GM18907 (cell line): ENCODE results near the gene SLC6A17.

ENCODE experiments used
- ATAC-seq: cut with Tn5 transposase; IDR thresholded peaks from one replicate; pipeline ENCODE4 v1.9.1; 2021; ENCODE audit warnings: mild to moderate bottlenecking, moderate library complexity; ENCODE audit not compliant: unreplicated experiment

The SLC6A17 gene

DNA sequence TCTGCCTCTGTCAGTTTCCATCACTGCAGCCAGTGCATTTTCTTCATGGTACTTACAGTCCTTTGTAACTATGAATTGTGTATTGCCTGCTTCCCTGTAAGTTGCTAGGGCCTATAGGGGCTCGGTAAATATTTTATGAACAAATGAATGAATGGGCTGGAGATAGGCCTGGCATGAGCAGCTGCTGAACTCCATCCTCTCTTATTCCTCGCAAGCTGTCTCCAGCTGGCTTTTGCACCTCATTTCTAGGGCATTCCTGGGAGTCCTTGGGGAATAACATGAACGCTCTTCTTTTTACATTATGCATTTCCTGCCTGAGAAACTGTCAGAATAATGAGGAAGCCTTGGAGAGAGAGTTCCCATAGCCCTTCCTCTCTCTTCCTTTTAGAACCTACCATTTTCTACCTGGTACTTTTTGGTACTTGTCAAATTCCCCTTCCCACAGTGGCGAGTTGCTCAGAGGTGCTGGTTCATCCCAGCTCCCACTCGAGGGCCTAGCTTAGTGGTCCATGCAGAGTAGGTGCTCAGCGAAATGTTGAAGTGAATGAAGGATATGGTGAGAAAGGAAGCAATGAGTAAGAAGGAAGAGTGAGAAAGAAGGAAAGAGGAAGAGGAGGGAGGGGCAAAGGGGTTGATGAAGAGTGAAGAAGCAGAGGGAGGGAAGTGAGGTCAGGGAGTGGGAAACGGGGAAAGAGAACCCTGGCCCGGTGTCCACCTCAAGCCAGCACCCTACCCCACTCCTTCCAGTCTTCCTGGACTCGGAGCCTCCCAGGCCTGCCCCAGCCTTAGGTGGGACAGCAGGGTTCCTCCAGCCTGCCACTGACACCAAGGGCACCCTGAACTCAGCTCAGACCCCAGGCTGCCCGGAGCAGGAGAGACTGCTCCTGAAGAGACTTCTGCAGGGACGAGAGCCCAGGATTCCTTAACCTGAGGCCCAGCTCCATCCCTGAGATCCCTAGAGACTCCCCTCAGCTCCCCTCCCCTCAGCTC is 89.4 kb downstream of the SLC6A17 start:
- ATAC-seq = no peak

GRCh38 chr1:110240476-110241210 is 90.3 kb downstream of the SLC6A17 start:
- no peak for ATAC-seq

- ATAC-seq = no peak
Measured at GRCh38 chr1:110241516-110241915, 91.2 kb downstream of the SLC6A17 start.

DNA sequence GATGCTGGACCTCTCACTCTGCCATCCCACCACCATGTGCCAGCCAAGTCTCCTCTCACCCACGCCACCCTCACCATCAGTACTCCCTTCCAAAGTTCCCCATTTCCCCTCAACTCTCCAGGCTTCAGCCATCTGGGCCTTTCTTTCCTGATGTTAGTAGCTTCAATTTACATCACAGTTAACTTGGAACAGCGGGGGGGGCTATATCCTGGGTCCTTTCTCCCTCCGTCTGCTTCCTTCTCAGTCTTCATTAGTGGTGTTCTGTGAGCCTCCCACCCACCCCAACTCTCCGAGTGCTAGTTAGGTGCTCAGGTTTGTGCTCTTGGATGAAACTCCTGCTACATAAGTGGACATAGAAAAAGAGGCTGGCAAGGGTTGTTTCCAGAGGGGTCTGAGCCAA is 91.8 kb downstream of the SLC6A17 start:
- no peak for ATAC-seq

DNA sequence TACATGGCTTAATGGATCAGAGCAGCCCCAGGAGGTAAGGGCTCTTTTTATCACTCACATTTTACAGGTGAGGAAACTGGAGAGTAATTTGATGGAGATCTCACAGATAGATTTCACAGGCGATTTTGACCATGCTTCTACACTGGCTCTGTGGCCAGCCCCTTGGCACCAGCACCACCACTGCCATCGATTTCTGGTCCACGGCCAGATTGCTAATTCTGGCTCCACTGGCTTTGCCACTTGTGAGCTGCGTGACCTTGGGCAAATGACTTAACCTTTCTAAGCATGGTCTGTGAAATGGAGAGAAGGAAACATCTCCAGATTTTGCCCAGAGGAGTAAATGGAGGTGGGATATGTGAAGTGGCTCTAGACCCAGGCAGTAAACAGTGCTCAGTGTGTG is 92.4 kb downstream of the SLC6A17 start:
- ATAC-seq = no peak

GRCh38 chr1:110243146-110243545 is 92.9 kb downstream of the SLC6A17 start:
- ATAC-seq = peak; percentile 30

- peak; percentile 64 for ATAC-seq
Measured at GRCh38 chr1:110243574-110243973, 93.3 kb downstream of the SLC6A17 start.

GRCh38 chr1:110245876-110246620 is 95.8 kb downstream of the SLC6A17 start:
- ATAC-seq = no peak

DNA sequence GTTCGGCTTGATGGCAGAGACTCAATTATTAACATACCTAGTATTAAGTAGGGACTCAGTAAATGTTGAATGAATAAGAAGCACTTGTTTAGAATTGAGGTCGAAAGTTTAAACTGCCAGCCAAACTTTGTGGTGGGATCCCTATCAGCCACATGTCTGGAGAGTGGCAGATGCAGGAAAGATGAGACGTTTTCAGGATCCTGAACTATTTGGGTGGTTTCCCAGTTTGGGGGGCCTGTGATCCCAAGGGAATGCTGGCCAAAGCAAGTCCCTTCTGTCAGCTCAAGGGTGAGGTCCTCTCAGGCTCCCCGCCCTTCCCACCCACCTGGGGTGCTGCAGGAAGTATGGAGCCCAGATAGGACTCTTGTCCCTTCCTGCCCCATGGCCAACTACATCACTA is 98.5 kb downstream of the SLC6A17 start:
- ATAC-seq = no peak

- ATAC-seq = no peak
Measured at GRCh38 chr1:110249256-110249655, 99.0 kb downstream of the SLC6A17 start.

- no peak for ATAC-seq
Measured at GRCh38 chr1:110250008-110250407, 99.7 kb downstream of the SLC6A17 start.

DNA sequence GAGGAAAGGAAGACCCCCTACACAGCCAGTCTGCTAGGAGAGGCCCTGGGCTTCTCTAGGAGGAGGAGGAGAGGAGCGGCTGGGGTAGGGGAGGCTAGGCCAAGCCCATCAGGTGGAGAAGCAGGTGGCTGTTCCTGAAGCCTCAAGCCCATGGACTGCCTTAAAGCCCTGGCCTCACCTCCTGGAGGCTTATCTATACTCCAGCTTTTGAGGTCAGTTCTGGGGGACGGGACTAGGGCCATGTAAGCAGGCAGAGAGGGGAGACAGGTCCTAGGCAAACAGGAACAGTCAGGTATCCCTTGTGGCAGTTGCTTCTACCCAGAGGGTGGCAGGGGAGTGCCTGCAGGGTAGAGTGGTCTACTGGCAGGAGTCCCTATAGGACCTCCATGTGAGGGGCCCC is 100.5 kb downstream of the SLC6A17 start:
- no peak for ATAC-seq
